ENCODE data around the gene TRAPPC3. TPM values are rescaled to one million over a fixed set of nuclear protein-coding genes. Genes with fewer than 3 reads are reported as not detected.
A peak's percentile ranks its signal among the peaks of the same experiment; 100 is the strongest.

Gene TRAPPC3
- total and polyA plus RNA-seq, 10 donors = 42.9 to 98.1 (median 58.3) TPM

GRCh38 chr1:36174713-36175112 is 25.4 kb upstream of the TRAPPC3 start:
- H3K27me3 ChIP-seq (replicated peaks in 1 of 7) = no peaks in the 10 kb centered on the region
- WGBS, 5 donors = 87 to 94% (median 90%) methylated on average over 11 of the region's 11 CpGs
- intact Hi-C loops (cut with DNase I; ENCODE audit: low total_unique reads) = no loop called here
- peaks cover 3 to 100% (median 95%) of the 10 kb centered on the region in 6 donors for H3K36me3 ChIP-seq
- no peak for DNase-seq
- H3K4me3 ChIP-seq = no peak overlapping the region
- TF ChIP-seq POLR2A (IDR thresholded peaks at IDR 0.05) = no peak
- TF ChIP-seq CTCF (IDR thresholded peaks at IDR 0.05 in 8 of 11, conservative IDR thresholded peaks at IDR 0.05 in 3 of 11) = no peak
- TF ChIP-seq POLR2AphosphoS5 (IDR thresholded peaks at IDR 0.05) = no peak
- H3K9me3 ChIP-seq = no peaks in the 10 kb centered on the region
- peaks cover 0 to 42% (median 11%) of the 10 kb centered on the region in 6 donors for H3K4me1 ChIP-seq
- peak overlapping the region in 2 of 8 donors; percentile 21 to 58 for H3K27ac ChIP-seq

GRCh38 chr1:36172983-36173382 is 23.7 kb upstream of the TRAPPC3 start:
- TF ChIP-seq POLR2A (IDR thresholded peaks at IDR 0.05) (no peak), CTCF (IDR thresholded peaks at IDR 0.05 in 8 of 11, conservative IDR thresholded peaks at IDR 0.05 in 3 of 11) (no peak), POLR2AphosphoS5 (IDR thresholded peaks at IDR 0.05) (no peak)
- intact Hi-C loops (cut with DNase I; ENCODE audit: low total_unique reads) = no loop called here
- peaks cover 0 to 98% (median 78%) of the 10 kb centered on the region in 6 donors for H3K36me3 ChIP-seq
- no peaks in the 10 kb centered on the region for H3K9me3 ChIP-seq
- H3K27ac ChIP-seq = no peak overlapping the region
- H3K4me3 ChIP-seq = no peak overlapping the region
- 88 to 92% (median 91%) methylated on average over 2 of the region's 2 CpGs for WGBS, 5 donors
- H3K4me1 ChIP-seq = peaks cover 0 to 50% (median 14%) of the 10 kb centered on the region in 6 donors
- DNase-seq = no peak
- H3K27me3 ChIP-seq (replicated peaks in 1 of 7) = no peaks in the 10 kb centered on the region

- Histone ChIP-seq H3K27me3 (replicated peaks in 1 of 7) (no peaks in the 10 kb centered on the region), H3K4me1 (peaks cover 0 to 50% (median 16%) of the 10 kb centered on the region in 6 donors), H3K9me3 (no peaks in the 10 kb centered on the region), H3K4me3 (no peak overlapping the region), H3K36me3 (peaks cover 0 to 98% (median 74%) of the 10 kb centered on the region in 6 donors), H3K27ac (no peak overlapping the region)
- 93 to 98% (median 95%) methylated on average over 21 of the region's 21 CpGs for WGBS, 5 donors
- intact Hi-C loops (cut with DNase I; ENCODE audit: low total_unique reads) = no loop called here
- DNase-seq = no peak
- no peak for TF ChIP-seq CTCF (IDR thresholded peaks at IDR 0.05 in 8 of 11, conservative IDR thresholded peaks at IDR 0.05 in 3 of 11)
- peak in 2 of 3 donors; percentile 27 to 70 for TF ChIP-seq POLR2AphosphoS5 (IDR thresholded peaks at IDR 0.05)
- TF ChIP-seq POLR2A (IDR thresholded peaks at IDR 0.05) = no peak
Observed at GRCh38 chr1:36172017-36172747, 22.9 kb upstream of the TRAPPC3 start.

GRCh38 chr1:36170643-36171412 is 21.5 kb upstream of the TRAPPC3 start:
- H3K36me3 ChIP-seq = peaks cover 0 to 96% (median 61%) of the 10 kb centered on the region in 6 donors
- DNase-seq = no peak
- no peak overlapping the region for H3K4me3 ChIP-seq
- intact Hi-C loops (cut with DNase I; ENCODE audit: low total_unique reads) = no loop called here
- TF ChIP-seq POLR2AphosphoS5 (IDR thresholded peaks at IDR 0.05) (peak in 1 of 3 donors; percentile 32), CTCF (IDR thresholded peaks at IDR 0.05 in 8 of 11, conservative IDR thresholded peaks at IDR 0.05 in 3 of 11) (no peak)
- WGBS, 5 donors = 90 to 91% (median 91%) methylated on average over 9 to 12 of the region's 12 CpGs
- peaks cover 0 to 62% (median 24%) of the 10 kb centered on the region in 6 donors for H3K4me1 ChIP-seq
- H3K27me3 ChIP-seq (replicated peaks in 1 of 7) = no peaks in the 10 kb centered on the region
- H3K27ac ChIP-seq = peak overlapping the region in 1 of 8 donors; percentile 2
- no peaks in the 10 kb centered on the region for H3K9me3 ChIP-seq
